ENCODE results near the gene CDH24.

The CDH24 gene, protein sequence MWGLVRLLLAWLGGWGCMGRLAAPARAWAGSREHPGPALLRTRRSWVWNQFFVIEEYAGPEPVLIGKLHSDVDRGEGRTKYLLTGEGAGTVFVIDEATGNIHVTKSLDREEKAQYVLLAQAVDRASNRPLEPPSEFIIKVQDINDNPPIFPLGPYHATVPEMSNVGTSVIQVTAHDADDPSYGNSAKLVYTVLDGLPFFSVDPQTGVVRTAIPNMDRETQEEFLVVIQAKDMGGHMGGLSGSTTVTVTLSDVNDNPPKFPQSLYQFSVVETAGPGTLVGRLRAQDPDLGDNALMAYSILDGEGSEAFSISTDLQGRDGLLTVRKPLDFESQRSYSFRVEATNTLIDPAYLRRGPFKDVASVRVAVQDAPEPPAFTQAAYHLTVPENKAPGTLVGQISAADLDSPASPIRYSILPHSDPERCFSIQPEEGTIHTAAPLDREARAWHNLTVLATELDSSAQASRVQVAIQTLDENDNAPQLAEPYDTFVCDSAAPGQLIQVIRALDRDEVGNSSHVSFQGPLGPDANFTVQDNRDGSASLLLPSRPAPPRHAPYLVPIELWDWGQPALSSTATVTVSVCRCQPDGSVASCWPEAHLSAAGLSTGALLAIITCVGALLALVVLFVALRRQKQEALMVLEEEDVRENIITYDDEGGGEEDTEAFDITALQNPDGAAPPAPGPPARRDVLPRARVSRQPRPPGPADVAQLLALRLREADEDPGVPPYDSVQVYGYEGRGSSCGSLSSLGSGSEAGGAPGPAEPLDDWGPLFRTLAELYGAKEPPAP

GRCh38 chr14:23056956-23057756 lies at the start of gene CDH24:
TSS of gene CDH24 (minus strand) at chr14:23057520. CDS start at chr14:23055733, 1,787 bp downstream.
- DNase-seq: no peak

- no peak for DNase-seq
Measured at GRCh38 chr14:23106747-23107045, 49.4 kb upstream of the CDH24 start.

DNA sequence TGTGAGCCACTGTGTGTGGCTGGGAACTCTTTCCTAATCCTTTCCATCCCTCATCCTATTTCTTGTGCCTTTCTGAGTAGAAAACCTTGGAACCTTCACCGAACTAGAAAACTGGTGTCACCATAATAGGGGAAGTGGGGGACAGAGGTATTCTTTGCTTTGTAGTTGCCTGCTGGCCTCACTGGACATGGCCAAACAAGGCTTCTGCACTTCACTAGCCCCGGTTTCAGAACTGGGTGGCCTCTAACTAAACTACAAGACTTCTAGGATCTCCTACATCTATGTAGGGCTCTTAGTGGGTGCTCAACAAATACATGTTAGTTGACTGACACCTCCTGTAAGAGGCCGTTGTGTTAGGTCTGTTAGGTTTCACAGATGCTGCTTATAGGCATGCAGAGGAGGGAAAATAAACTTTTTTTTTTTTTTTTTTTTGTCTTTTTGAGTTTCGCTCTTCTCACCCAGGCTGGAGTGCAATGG lies 48.1 kb upstream of the CDH24 start:
- DNase-seq: no peak

GRCh38 chr14:23104591-23105347 lies 47.4 kb upstream of the CDH24 start, which contains the start of gene CIROP:
TSS of gene CIROP (minus strand) at chr14:23104989. CDS start at chr14:23104920, 69 bp downstream.
- no peak for DNase-seq

DNA sequence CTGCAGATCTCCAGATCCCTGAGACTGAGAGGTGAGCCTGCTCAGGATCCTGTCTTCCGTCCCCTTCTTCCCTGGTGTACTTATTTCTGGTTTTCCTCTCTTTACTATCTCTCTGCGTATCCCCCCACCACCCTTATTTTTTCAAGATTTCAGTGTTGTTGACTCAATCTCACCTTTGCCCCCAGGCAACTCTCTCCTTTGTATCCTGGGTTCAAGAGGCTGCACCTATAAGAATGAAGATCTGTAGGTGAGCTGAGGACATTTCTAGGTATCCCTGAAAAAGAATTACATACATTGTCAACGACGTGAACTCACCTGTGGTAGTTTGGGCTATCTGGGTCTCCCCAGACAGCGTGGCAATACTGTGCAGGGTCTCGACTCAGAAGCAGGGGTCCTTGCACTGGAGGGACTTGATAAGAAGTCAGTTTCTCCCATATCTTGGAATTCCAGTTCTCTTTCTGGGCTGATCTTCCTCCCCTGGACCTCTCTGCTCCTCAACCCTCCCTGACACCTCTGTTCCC lies 46.8 kb upstream of the CDH24 start:
- DNase-seq: no peak

- DNase-seq: no peak
Measured at GRCh38 chr14:23103581-23103980, 46.3 kb upstream of the CDH24 start.

- DNase-seq: no peak
Measured at GRCh38 chr14:23102801-23103200, 45.5 kb upstream of the CDH24 start.

- DNase-seq: no peak
Measured at GRCh38 chr14:23101986-23102625, 44.8 kb upstream of the CDH24 start.

DNA sequence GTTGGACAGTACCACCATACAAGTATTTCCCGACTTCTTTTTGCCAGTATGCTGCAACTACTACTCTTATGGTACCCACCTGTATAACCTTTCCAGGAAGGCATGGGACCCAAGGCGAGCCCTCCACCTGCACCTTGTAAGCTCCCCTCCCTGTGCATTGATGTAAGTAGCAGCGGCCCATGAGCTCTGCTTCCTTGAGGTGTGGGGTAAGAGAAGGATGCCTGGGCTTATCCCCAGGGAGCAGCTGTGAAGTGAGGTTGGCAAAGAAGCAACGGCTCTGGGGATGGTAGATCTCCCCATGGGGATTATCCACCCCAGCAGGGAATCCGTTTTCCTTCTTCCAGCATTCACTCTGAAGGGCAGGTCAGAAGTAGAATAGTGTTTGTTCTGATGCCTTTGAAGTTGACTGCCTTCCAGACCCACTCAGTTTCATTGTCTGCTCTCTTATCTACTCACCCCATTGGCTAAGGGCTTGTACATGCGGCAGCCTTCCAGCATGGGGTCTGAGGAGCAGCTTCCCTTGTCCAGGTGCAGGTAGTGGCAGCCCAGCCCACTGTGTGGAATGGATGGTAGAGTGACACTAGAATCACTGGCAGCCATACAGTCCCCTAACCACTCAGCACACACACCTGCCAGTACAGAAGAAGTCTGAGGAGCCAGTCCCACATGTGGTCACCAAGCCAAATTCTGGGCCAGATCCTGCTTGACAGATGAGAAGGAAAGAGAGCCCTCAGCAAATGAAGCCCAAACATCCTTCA lies 44.1 kb upstream of the CDH24 start:
- DNase-seq: no peak

DNA sequence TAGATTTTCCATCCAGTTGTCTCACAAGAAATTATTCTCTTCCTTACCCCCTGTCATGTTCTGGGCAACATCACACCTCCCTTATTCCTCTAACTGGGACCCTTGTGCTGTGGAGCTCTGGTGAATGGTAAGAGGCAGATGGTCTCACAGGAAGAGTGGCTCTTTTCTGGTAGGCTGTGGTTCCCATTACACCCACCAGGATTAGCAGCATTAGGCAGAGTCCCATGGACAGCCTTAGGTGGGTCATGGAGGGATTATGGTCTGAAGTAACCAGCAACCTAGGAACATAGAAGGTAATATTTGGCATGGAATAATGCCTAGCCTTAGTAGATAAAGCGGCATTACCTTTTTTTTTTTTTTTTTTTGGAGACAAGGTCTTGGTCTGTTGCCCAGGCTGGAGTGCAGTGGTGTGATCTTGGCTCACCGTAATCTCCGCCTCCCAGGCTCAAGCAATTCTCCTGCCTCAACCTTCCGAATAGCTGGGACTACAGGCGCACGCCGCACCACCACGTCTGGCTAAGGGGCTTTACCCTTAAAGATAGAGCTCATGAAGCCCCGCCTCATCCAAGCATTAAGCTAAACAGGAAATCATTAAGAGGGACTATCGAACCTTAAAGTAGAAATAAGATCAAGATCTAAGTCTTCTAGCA lies 42.0 kb upstream of the CDH24 start:
- no peak for DNase-seq

GRCh38 chr14:23097786-23098185 lies 40.5 kb upstream of the CDH24 start:
- DNase-seq: no peak

DNA sequence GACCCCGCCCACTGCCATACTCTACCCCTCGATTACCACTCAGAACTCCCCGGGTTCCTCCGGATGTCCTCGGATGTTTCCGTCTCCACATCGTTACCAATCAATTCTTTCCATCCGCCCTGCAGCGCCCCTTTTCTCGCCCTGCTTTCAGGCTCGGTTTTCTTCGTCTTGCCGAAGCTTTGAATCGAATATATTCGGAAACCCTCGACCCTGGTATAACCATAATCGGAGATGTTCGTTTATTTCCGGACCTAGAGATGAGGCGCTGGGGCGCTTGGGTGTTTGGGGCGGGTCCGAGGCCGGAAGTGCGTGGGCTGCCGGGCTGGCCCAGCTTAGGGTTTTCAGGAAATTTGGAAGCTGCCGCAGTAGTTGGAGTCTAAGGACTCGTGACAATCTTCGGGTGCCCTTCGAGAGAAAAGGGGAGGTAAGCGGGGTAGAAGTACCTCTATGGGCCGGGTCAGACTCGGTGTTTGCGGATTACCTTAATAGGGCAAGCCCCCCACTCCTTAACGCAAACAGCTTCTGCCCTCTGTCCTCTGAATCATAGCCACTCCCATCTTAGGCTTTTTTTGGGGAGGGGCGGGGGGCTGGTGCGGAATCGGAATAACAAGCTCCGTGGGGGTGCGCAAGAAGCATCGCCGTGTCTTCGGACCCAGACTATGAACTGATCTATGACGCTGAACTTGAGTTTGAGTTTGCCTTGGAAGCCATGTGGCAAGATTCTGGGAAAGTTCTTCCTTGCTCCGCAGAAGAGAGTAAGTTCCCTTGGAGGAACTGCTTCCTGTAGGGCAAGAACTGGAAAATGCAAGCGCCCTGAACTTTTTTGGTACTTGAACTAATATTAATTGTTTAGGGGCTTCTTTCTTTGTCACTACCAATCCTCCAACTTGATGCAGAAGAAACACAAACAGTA lies 38.1 kb upstream of the CDH24 start, which contains the start of gene C14orf119:
Gene C14orf119 (plus strand): TSS at position 310 of the 913 bp plus-strand sequence. CDS start 2,154 bp downstream, outside the sequence.
- DNase-seq: no peak

- no peak for DNase-seq
Measured at GRCh38 chr14:23094666-23095195, 37.4 kb upstream of the CDH24 start, which contains the start of gene ACIN1. TSS of gene ACIN1 (minus strand) at chr14:23095136. CDS start at chr14:23095112, 24 bp downstream.

GRCh38 chr14:23093991-23094665 lies 36.8 kb upstream of the CDH24 start:
- no peak for DNase-seq

DNA sequence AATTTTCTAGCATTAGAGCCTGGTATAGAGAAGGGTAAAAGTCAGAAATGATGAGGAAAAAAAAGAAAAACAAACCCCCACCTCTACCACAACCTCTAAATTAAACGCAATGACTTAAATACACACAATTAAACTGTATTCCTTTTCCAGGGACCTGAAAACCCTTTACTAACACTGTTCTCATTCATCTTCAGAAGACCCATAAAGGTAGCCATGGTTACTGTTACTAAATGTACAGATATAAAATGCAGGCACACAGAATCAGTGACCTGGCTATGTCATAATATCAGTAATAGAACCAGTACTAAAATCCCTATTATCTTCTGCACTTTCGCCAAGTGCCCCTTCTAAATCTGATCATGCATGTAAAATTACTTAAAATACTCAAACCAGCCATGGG lies 36.2 kb upstream of the CDH24 start:
- no peak for DNase-seq

DNA sequence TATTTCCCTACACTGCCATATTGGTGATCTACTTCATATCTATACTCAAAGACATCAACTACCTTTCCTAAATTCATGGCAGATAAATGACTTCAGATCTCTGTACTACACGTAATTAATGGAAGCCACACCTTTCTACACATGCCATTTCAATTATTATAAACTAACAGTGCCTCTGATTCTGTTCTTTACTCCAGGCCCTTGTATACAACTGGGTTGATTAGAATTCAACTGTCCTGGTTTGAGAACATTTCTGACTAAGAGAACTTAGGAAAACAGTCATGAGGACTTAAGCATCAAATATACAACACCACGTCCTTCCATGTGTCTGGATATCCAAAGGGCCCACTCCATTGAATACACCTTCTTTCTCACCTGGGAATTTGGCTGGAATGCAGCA lies 35.8 kb upstream of the CDH24 start:
- no peak for DNase-seq

- no peak for DNase-seq
Measured at GRCh38 chr14:23091294-23092225, 34.2 kb upstream of the CDH24 start.

All from NCI-H2081 (cell line).